Stimulated activated CD8-positive, alpha-beta memory T cell treated with anti-CD3 and anti-CD28 coated beads, Interleukin-4, amount 100 ng/mL, for 24 hours (primary cell): ENCODE results near the gene SH2D3C.

Experiments
- DNase-seq: peaks from one replicate; pipeline ENCODE4 v3.0.0-alpha.2; 2020; ENCODE audit warnings: low read depth

Gene SH2D3C

DNA sequence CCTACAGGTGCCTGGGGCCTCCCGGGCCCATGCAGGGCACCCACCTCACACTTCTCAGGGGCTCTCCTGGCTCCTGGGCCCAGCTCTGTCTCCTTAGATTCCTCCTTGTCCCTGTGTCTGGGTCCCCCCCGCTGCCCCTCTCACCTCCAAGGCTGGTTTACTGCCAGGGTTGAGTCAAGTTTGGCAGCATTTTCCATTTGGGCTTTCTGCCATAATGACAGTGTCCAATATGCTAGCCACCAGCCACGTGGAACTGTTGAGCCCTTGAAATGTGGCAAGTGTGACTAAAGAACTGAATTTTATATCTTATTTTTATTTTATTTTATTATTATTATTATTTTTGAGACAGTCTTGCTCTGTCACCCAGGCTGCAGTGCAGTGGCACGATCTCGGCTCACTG lies 60.7 kb downstream of the SH2D3C start:
- no peak for DNase-seq

- no peak for DNase-seq
Observed at GRCh38 chr9:127716412-127716811, 62.1 kb downstream of the SH2D3C start.

DNA sequence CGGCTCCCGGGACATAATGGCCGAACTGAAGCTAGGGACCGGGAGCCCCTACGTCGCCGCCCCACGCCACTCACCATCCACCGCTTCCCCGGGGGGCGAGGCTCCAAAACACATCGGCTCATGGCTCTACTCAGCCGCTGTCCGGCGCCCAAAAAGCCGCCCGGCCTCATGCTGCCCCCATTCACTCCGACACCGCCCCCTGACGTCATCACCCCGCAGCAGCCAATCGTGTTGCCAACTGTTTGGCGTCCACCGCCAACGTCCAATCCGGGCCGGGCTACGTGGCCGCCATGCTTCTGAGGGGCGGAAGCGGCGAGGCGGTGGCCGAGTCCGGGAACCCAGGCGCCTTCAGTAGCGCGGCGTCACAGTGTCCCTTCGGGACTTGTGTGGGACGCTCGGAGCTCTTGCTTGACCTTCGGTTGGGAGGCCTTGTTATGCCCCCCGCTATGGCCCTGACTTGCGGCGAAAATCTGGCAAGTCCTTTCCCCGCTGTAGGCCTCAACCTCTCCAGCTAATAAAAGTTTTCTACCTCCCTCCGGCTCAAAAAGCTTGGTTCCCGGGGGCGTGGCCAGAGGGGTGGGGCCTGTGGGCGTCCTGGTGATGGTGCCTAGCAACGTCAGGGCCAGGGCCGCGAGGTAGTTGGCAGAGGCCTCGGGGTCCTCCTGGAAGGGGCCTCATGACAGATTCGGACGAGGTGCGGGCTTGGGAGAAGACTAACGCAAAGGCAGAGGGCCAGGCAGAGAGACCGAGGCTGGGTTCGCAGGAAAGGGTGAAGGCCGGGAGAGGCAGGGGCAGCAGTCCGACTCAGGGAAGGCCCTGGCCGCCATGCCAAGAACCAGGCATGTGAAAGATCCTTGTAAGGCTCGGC lies 62.8 kb downstream of the SH2D3C start, which contains the start of the genes PTRH1 and TTC16:
Gene PTRH1, minus strand, starts transcription at position 194 of the 868 bp plus-strand sequence. Its CDS starts 24 bp downstream, at position 170.
Gene TTC16, plus strand, starts transcription at position 610 of the 868 bp plus-strand sequence. Its CDS starts 67 bp downstream, at position 677.
- peak; percentile 97 for DNase-seq

GRCh38 chr9:127714951-127715469 lies 63.5 kb downstream of the SH2D3C start:
- no peak for DNase-seq

- no peak for DNase-seq
Observed at GRCh38 chr9:127714020-127714750, 64.3 kb downstream of the SH2D3C start.

DNA sequence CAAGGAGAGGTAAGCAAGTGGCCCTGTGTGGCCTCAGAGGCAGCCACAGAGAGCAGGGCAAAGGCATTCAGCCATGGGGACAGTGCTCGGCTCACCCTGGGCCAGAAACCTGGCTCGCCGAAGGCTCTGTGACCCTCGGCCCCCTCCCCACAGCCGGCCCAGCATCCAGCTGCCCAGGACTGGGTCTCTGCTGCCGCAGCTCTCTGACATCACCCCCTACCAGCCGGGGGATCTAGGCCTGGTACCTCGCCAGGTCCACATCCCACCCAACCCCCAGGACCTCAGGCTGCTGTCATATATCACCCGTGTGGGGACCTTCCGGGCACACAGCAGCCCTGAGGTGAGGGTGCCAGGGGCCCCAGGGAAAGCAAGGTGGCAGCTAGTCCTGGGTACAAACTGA lies 65.6 kb downstream of the SH2D3C start:
- no peak for DNase-seq

DNA sequence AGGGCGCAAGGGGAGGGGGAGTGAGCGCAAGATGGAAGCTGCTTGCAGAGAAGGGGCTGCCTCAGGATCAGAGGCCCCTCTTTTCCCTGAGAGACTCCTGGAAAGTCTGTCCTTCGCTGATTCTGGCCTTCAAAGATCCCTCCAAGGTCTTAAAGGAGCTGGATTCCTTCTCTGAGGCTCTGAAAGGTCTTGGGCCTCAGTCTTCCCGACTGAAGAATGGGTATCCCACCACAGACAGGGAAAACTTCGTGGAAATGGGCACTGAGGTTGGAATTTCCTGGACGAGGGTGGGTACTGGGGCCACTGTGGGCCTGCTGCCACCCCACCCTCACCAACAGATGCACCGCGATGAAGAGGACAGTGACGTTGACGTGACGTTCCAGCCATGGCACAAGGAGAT lies 66.1 kb downstream of the SH2D3C start:
- no peak for DNase-seq

- DNase-seq = no peak
Observed at GRCh38 chr9:127711831-127712274, 66.6 kb downstream of the SH2D3C start.

DNA sequence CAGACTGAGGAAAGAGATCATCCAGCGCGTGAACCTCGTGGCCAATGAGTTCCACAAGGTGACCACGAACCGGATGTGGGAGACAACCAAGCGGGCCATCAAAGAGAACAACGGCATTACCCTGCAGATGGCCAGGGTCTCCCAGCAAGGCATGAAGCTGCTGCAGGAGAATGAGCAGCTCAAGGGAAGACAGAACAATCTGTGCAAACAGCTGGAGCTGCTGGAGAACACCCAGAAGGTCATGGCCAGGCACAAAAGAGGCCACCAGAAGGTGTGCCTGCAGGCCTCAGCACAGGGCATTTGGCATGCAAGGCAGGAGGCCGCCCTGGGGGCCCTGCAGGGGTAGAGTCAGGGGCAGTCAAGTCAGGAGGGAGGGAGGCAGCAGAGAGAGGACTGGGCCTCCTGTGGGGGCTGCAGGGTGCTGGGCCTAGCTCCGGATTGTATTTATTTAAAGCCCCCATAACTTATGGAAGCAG lies 67.2 kb downstream of the SH2D3C start:
- DNase-seq = no peak

DNA sequence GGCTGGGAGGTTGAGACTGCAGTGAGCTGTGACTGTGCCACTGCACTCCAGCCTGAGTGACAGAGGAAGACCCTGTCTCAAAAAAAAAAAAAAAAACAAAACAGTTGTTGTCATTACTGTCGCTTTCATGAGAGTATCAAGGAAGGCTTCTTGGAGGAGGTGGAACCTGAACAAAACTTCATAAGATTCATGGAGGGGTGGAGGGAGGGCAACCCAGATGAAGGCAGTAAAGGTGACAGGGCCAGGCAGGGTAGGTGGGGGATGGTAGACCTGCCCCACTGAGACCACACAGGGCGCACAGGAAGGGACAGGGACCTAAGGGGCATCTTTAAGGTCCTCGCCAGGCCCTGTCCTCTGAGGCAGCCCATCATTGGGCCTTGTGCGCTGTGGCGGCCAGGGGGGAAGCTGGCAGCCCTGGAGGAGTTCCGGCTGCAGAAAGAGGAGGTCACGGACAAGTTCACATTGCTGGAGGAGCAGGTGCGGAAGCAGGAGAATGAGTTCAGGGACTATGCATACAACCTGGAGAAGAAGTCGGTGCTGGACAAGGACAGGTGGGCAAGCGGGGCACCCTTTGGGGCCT lies 68.2 kb downstream of the SH2D3C start:
- DNase-seq = no peak

DNA sequence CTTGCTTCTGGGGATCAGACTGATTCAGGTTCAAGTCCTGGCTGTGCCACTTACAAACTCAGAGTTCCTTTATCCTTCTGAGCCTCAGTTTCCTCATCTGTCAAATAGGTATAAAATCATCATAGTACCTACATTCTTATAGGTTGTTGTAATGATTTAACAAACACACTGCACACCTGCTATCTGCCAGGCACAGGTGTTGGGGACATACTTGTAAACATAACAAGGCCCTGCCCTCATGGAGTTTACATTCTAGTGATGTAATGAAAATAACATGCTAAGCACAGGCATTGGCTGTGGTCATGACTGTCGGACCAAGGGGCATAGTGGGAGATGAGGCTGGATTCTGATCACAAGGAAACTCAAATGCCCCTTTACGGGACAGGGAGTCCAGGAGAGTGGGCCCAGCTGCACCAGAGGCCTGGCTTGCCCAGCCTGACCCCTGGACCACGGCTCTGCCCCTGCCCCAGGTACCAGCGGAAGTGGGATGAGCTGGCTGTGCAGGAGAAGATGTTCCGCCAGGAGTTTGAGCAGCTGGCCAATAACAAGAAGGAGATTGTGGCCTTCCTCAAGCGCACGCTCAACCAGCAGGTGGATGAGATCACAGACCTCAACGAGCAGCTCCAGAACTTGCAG lies 69.4 kb downstream of the SH2D3C start:
- no peak for DNase-seq

DNA sequence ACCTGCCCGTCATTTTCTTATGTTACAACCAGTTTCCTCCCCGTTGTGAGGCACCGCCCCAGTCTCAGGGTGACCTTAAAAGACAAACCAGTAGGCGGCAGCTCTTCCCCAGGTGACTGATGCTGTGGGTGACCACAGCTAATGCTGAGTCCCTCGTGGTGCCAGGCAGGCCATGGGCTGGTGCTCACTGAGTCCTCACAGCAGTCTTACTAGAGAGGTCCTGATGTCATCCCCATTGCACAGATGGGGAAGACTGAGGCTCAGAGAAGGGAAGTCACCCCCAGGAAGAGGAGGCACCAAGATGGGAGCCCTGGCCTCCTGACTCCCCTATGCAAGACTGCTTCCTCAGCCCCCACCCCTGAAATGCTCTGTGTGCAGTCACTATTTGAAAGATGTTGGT lies 70.7 kb downstream of the SH2D3C start:
- no peak for DNase-seq

DNA sequence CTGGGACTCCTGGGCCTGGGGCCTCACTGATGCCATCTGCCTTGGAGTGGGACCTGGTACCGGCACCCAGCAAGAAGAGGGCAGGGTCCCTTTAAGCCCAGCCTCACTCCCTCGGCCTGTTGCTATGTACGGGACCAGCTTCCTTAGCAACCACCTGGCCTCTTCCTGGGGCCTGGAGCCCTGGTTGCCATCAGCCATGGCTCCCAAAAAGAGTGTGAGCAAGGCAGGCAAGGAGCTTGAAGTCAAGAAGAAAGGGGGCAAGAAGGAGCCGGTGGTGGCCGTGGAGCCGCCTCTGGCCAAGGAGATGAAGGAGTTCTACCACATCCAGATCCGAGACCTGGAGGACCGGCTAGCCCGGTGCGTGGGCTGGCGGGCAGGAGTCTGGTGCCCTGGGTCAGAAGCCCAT lies 71.6 kb downstream of the SH2D3C start, which contains the start of gene CFAP157:
Gene CFAP157, plus strand, starts transcription at position 153 of the 406 bp plus-strand sequence. Its CDS starts 44 bp downstream, at position 197.
- DNase-seq = no peak

DNA sequence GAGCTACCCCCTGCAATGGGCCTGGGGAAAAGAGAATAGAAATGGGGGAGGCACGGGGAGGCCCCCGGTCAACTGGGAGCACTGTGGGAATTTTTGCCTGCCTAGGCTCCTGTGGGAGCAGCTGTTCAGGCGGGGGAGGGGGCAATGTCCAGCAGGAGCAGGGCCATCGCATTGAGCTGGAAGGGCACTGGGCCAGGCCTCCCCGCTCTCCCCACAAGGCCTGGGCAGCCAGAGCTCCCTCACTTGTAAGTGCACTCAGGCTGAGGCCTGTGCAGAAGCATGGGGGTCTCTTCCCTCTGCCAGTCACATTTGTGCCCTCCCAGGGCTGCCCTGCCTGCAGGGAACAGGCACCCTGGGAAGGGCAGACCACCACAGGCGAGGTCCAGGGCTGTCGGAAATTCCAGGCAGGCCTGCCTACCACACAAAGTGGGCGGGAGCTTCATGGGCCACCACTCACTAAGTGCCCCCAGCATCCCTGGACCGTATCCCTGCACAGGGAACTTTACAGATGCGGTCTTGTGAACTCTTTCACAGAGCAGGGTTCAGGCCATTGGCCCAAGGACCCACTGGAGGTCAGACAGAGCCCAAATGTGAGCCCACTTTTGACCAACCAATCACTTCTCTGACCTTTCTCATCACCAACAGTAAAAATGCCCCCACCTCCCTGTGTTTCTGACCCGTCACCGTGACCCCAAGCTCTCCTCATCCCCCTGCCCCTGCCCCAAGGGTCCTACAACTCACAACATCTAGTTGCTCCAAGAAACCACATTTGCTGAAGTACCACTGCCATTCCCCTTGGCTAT lies 72.7 kb downstream of the SH2D3C start:
- DNase-seq = no peak

GRCh38 chr9:127703289-127703946 lies 75.0 kb downstream of the SH2D3C start:
- DNase-seq = no peak

DNA sequence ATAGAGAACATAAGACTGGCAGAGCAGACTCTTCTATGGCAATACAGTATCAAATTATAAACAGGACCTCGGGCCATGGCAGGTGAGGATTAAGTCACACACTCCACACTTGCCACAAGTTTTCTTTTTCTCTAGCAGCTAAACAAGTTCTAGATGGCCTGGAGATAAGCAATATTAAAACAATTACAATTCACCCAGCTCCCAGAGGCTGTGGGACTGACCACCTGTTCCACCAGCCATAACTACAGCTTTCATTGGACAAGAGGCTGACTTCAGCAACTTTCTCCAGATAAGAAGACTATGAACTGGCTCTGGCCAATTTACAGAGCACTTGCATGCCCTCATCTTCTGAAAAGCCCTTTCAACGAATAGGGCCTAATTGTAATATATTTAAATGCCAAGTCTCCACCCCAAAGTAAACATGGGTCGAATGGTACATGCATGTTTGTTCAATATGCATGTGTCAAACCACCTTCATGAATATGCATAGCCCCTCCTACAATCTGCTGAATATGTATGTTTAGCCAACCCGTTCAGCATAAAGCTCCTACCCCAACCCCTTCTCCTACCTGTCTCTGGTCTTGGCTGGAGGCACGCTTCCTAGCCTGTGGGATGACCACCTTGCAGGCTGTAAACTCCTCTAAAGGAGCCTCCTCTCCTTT lies 77.7 kb downstream of the SH2D3C start:
- no peak for DNase-seq

GRCh38 chr9:127700140-127700539 lies 78.3 kb downstream of the SH2D3C start:
- no peak for DNase-seq

DNA sequence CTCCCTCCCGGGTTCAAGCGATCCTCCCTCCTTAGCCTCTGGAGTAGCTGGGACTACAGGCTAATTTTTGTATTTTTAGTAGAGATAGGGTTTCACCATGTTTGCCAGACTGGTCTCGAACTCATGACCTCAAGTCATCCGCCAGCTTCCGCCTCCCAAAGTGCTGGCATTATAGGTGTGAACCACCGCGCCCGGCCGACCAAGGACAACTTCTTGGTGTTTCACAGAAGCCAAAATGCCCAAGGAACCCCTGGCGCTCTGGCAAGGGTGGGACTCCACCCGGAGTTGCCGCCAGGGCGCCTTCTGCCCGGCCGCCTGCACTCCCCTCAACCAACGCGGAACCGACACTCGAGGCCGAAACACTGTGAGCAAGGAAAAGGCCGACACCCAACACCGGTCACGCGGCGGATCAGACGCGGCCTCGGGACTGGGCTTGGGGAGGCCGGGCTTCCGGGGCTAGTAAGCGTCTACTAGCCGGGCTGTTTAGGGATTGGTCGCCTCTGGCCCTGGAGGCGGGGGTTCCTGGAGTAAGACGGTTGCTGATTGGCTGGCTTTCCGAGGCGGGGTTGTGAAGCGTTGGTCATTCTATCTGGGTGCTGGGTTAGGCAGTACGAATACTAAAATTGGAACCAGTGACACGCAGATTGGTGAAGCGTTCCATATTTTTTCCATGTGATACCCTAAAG lies 79.3 kb downstream of the SH2D3C start:
- DNase-seq = peak; percentile 81

DNA sequence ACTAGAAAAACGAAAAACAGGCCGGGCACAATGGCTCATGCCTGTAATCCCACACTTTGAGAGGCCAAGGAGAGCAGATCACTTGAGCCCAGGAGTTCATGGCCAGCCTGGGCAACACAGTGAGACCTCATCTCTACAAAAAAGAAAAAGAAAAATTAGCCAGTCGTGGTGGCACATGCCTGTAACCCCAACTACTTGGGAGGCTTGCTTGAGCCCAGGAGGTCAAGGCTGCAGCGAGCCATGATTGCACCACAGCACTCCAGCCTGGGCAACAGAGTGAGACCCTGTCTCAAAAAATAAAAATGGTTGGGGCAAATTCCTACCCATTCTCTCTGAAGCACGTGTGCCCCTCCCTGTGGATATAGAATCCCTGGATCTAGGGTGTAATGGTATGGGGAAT lies 80.1 kb downstream of the SH2D3C start:
- DNase-seq = no peak
